Epithelial cell of umbilical artery (primary cell): ENCODE results near the gene CAB39L. TPM values are rescaled to one million over a fixed set of nuclear protein-coding genes. Genes with fewer than 3 reads are reported as not detected.

Source experiments
- total RNA-seq: library from RNA; depleted of rRNA; stranded (reverse); fragments of >200 nt; gene quantifications from 2 replicates; pipeline ENCODE4 v1.2.3, GENCODE V29; 2014

The CAB39L gene
- total RNA-seq: 5.8 and 10.4 TPM in 2 replicates

GRCh38 chr13:49443704-49444523 lies at the start of gene CAB39L, which contains the start of gene SETDB2:
CAB39L (minus strand) TSS chr13:49444064; CDS start chr13:49382910, 61,154 bp downstream.
SETDB2 (plus strand) TSS chr13:49444274; CDS start chr13:49451894, 7,620 bp downstream.

Other genes with a start within 250 kb of the CAB39L start
- not detected in 2 replicates for gene MLNR, start 223.7 kb downstream of the CAB39L start, total RNA-seq
- gene CDADC1, start 196.1 kb downstream of the CAB39L start, total RNA-seq: 2.9 and 4.4 TPM in 2 replicates
- gene SETDB2, start 210 bp upstream of the CAB39L start, total RNA-seq: 1.9 and 3.8 TPM in 2 replicates
- gene PHF11, start 51.9 kb upstream of the CAB39L start, total RNA-seq: 10.4 and 21.4 TPM in 2 replicates
- gene RCBTB1, start 141.5 kb upstream of the CAB39L start, total RNA-seq: 17.5 and 22.8 TPM in 2 replicates
- 0.30 and 0.32 TPM in 2 replicates for gene ARL11, start 184.4 kb upstream of the CAB39L start, total RNA-seq
- 135 and 143 TPM in 2 replicates for gene EBPL, start 247.4 kb upstream of the CAB39L start, total RNA-seq